WTC11 (cell line): ENCODE data around the gene PHACTR3. TPM values are rescaled to one million over a fixed set of nuclear protein-coding genes. Genes with fewer than 3 reads are reported as not detected.

Source experiments
- ATAC-seq: fragments of 200-7000 bp; cut with Tn5 transposase; 2 replicates; pipeline ENCODE4 v1.10.0; 2021; ENCODE audit warnings: mild to moderate bottlenecking, moderate library complexity
- CTCF ChIA-PET: fragments of 300-600 bp; sonication (Branson Sonifier 250); formaldehyde crosslinking; loops from one replicate; lab custom pipeline; 2021; ENCODE audit warnings: antibody characterized with exemption; lab: Charles Lee
- POLR2A ChIA-PET: fragments of 350-600 bp; sonication (Branson Sonifier 250); formaldehyde crosslinking; loops from one replicate; lab custom pipeline; 2021; ENCODE audit warnings: antibody characterized with exemption; lab: Charles Lee
- DNase-seq: peaks from one replicate; pipeline ENCODE4 v3.0.0; 2021; ENCODE audit warnings: low spot score
- H3K27ac Mint-ChIP-seq: 2 replicates; pipeline ENCODE4 v1.8.0; 2021; ENCODE audit warnings: mixed read lengths
- H3K27me3 Mint-ChIP-seq: 2 replicates; pipeline ENCODE4 v1.8.0; 2021; ENCODE audit warnings: low read depth, mild to moderate bottlenecking, moderate library complexity, mixed read lengths
- H3K36me3 Mint-ChIP-seq: 2 replicates; pipeline ENCODE4 v1.8.0; 2021; ENCODE audit warnings: mixed read lengths
- H3K4me1 Mint-ChIP-seq: 2 replicates; pipeline ENCODE4 v1.8.0; 2022; ENCODE audit warnings: mixed read lengths
- H3K4me3 Mint-ChIP-seq: 2 replicates; pipeline ENCODE4 v1.8.0; 2021; ENCODE audit warnings: mild to moderate bottlenecking, moderate library complexity, mixed read lengths
- H3K9me3 Mint-ChIP-seq: 2 replicates; pipeline ENCODE4 v1.8.0; 2021; ENCODE audit warnings: mixed read lengths
- CBFB ChIP-seq: sonication (generic); formaldehyde crosslinking; IDR thresholded peaks from 2 replicates; pipeline ENCODE4 v1.8.1; 2022; ENCODE audit warnings: mild to moderate bottlenecking, low read depth, missing genetic modification reagents
- CREB1 ChIP-seq: sonication (generic); formaldehyde crosslinking; IDR thresholded peaks from 2 replicates; pipeline ENCODE4 v1.8.0; 2023; ENCODE audit warnings: mild to moderate bottlenecking, missing genetic modification reagents
- HMGA2 ChIP-seq: fragments of 250-450 bp; sonication (Bioruptor Pico); IDR thresholded peaks from 2 replicates; pipeline ENCODE4 v1.4.0; 2021; ENCODE audit warnings: mild to moderate bottlenecking, moderate library complexity
- MXD4 ChIP-seq: fragments of 250-450 bp; sonication (Bioruptor Pico); IDR thresholded peaks from 2 replicates; pipeline ENCODE4 v1.8.0; 2021; ENCODE audit warnings: mild to moderate bottlenecking, moderate library complexity, borderline replicate concordance
- NFATC4 ChIP-seq: fragments of 250-450 bp; sonication (Bioruptor Pico); IDR thresholded peaks from 2 replicates; pipeline ENCODE4 v1.9.0; 2021; ENCODE audit warnings: mild to moderate bottlenecking
- NFE2L1 ChIP-seq: sonication (generic); formaldehyde crosslinking; IDR thresholded peaks from 2 replicates; pipeline ENCODE4 v1.8.1; 2023; ENCODE audit warnings: missing genetic modification reagents
- NR2C2 ChIP-seq: sonication (generic); formaldehyde crosslinking; IDR thresholded peaks from 2 replicates; pipeline ENCODE4 v1.8.0; 2022; ENCODE audit warnings: mild to moderate bottlenecking, missing genetic modification reagents
- PRRX2 ChIP-seq: fragments of 250-450 bp; sonication (Bioruptor Pico); IDR thresholded peaks from 2 replicates; pipeline ENCODE4 v1.8.0; 2021; ENCODE audit warnings: mild to moderate bottlenecking
- TEAD1 ChIP-seq: sonication (generic); formaldehyde crosslinking; IDR thresholded peaks from 2 replicates; pipeline ENCODE4 v1.8.0; 2022; ENCODE audit warnings: mild to moderate bottlenecking, missing genetic modification reagents
- ZNF232 ChIP-seq: sonication (generic); formaldehyde crosslinking; IDR thresholded peaks from 2 replicates; pipeline ENCODE4 v1.8.0; 2022; ENCODE audit warnings: mild to moderate bottlenecking, missing genetic modification reagents
- ZNF317 ChIP-seq: sonication (generic); formaldehyde crosslinking; IDR thresholded peaks from 2 replicates; pipeline ENCODE4 v1.8.1; 2023; ENCODE audit warnings: low read depth, mild to moderate bottlenecking, moderate library complexity, missing genetic modification reagents, borderline replicate concordance
- ZNF423 ChIP-seq: fragments of 250-450 bp; sonication (Bioruptor Pico); IDR thresholded peaks from 2 replicates; pipeline ENCODE4 v2.1.2; 2022; ENCODE audit warnings: mild to moderate bottlenecking, moderate library complexity
- total RNA-seq: library from RNA; stranded (reverse); gene quantifications from 3 replicates; pipeline ENCODE4 v1.2.3, GENCODE V29; 2021
- TF ChIP-seq, protein P1 (sequence below): fragments of 250-450 bp; sonication (Bioruptor Pico); IDR thresholded peaks from 2 replicates; pipeline ENCODE4 v1.9.0; 2021; ENCODE audit warnings: mild to moderate bottlenecking
- TF ChIP-seq, protein P2 (sequence below): fragments of 250-450 bp; sonication (Bioruptor Pico); IDR thresholded peaks from 2 replicates; pipeline ENCODE4 v1.8.0; 2021; ENCODE audit warnings: mild to moderate bottlenecking
- TF ChIP-seq, protein P3 (sequence below): sonication (generic); formaldehyde crosslinking; IDR thresholded peaks from 2 replicates; pipeline ENCODE4 v1.8.0; 2023; ENCODE audit warnings: missing genetic modification reagents
- TF ChIP-seq, protein P4 (sequence below): sonication (generic); formaldehyde crosslinking; IDR thresholded peaks from 2 replicates; pipeline ENCODE4 v1.8.1; 2023; ENCODE audit warnings: mild to moderate bottlenecking, missing genetic modification reagents
- TF ChIP-seq, protein P5 (sequence below): sonication (generic); formaldehyde crosslinking; IDR thresholded peaks from 2 replicates; pipeline ENCODE4 v1.8.1; 2023; ENCODE audit warnings: mild to moderate bottlenecking, missing genetic modification reagents
- TF ChIP-seq, protein P6 (sequence below): sonication (generic); formaldehyde crosslinking; IDR thresholded peaks from 2 replicates; pipeline ENCODE4 v1.8.1; 2022; ENCODE audit warnings: mild to moderate bottlenecking, moderate library complexity, missing genetic modification reagents
- TF ChIP-seq, protein P7 (sequence below): sonication (generic); formaldehyde crosslinking; conservative IDR thresholded peaks from 2 replicates; pipeline ENCODE4 v1.8.1; 2023; ENCODE audit warnings: mild to moderate bottlenecking, low read depth, missing genetic modification reagents, moderate library complexity
- TF ChIP-seq, protein P8 (sequence below): sonication (generic); formaldehyde crosslinking; IDR thresholded peaks from 2 replicates; pipeline ENCODE4 v1.8.1; 2023; ENCODE audit warnings: mild to moderate bottlenecking, missing genetic modification reagents, moderate library complexity
- TF ChIP-seq, protein P9 (sequence below): sonication (generic); formaldehyde crosslinking; IDR thresholded peaks from 2 replicates; pipeline ENCODE4 v1.8.1; 2022; ENCODE audit warnings: missing genetic modification reagents, borderline replicate concordance
- TF ChIP-seq, protein P10 (sequence below): fragments of 250-450 bp; sonication (Bioruptor Pico); conservative IDR thresholded peaks from 2 replicates; pipeline ENCODE4 v1.9.0; 2021; ENCODE audit warnings: mild to moderate bottlenecking

Gene PHACTR3
- total RNA-seq, 1 experiment from 2014 or later, result 0.28 TPM

DNA sequence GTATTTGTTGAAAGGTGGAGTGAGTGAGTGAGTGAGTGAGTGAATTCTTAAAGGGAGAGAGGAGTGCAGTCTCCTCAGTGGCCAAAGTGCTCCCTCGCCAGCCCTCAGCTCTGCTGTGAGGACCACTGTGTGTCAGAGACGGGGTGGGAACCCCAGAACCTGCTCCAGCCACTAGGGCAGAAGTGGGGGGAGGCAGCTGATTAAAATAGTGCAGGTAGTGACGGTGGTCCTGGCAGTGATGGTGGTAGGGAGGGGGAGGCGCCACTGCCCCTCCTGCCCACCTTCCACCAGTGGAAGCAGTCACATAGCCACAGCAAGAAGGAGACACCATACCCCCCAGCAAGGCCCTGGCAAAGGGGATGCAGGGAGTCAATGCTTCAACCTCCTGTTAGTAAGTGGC lies 133.5 kb downstream of the PHACTR3 start:
- ChIA-PET POLR2A (no interaction called here), CTCF (interaction anchor here (0.7 to 1.5 kb wide), 2 partner anchors 10 to 196 kb away, joined by 3 to 6 read pairs; no protein-coding TSS in a partner anchor)
- Mint-ChIP-seq H3K27me3 (peaks cover 25% of the 10 kb centered on the region), H3K36me3 (no peaks in the 10 kb centered on the region), H3K27ac (no peak overlapping the region), H3K4me3 (no peak overlapping the region), H3K9me3 (no peaks in the 10 kb centered on the region), H3K4me1 (no peaks in the 10 kb centered on the region; the same call in 1 of the 2 replicates)
- ATAC-seq, result no peak
- TF ChIP-seq, protein P1, sequence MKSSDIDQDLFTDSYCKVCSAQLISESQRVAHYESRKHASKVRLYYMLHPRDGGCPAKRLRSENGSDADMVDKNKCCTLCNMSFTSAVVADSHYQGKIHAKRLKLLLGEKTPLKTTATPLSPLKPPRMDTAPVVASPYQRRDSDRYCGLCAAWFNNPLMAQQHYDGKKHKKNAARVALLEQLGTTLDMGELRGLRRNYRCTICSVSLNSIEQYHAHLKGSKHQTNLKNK (CRISPR knock-in tag), result no peak
- TF ChIP-seq, protein P2, sequence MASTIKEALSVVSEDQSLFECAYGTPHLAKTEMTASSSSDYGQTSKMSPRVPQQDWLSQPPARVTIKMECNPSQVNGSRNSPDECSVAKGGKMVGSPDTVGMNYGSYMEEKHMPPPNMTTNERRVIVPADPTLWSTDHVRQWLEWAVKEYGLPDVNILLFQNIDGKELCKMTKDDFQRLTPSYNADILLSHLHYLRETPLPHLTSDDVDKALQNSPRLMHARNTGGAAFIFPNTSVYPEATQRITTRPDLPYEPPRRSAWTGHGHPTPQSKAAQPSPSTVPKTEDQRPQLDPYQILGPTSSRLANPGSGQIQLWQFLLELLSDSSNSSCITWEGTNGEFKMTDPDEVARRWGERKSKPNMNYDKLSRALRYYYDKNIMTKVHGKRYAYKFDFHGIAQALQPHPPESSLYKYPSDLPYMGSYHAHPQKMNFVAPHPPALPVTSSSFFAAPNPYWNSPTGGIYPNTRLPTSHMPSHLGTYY (CRISPR knock-in tag), result no peak
- TF ChIP-seq, protein P3, sequence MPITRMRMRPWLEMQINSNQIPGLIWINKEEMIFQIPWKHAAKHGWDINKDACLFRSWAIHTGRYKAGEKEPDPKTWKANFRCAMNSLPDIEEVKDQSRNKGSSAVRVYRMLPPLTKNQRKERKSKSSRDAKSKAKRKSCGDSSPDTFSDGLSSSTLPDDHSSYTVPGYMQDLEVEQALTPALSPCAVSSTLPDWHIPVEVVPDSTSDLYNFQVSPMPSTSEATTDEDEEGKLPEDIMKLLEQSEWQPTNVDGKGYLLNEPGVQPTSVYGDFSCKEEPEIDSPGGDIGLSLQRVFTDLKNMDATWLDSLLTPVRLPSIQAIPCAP (CRISPR knock-in tag), result no peak
- TF ChIP-seq, protein P4, sequence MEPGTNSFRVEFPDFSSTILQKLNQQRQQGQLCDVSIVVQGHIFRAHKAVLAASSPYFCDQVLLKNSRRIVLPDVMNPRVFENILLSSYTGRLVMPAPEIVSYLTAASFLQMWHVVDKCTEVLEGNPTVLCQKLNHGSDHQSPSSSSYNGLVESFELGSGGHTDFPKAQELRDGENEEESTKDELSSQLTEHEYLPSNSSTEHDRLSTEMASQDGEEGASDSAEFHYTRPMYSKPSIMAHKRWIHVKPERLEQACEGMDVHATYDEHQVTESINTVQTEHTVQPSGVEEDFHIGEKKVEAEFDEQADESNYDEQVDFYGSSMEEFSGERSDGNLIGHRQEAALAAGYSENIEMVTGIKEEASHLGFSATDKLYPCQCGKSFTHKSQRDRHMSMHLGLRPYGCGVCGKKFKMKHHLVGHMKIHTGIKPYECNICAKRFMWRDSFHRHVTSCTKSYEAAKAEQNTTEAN (CRISPR knock-in tag), result no peak
- TF ChIP-seq PRRX2 (CRISPR knock-in tag), result no peak
- TF ChIP-seq MXD4, result no peak
- TF ChIP-seq, protein P5, sequence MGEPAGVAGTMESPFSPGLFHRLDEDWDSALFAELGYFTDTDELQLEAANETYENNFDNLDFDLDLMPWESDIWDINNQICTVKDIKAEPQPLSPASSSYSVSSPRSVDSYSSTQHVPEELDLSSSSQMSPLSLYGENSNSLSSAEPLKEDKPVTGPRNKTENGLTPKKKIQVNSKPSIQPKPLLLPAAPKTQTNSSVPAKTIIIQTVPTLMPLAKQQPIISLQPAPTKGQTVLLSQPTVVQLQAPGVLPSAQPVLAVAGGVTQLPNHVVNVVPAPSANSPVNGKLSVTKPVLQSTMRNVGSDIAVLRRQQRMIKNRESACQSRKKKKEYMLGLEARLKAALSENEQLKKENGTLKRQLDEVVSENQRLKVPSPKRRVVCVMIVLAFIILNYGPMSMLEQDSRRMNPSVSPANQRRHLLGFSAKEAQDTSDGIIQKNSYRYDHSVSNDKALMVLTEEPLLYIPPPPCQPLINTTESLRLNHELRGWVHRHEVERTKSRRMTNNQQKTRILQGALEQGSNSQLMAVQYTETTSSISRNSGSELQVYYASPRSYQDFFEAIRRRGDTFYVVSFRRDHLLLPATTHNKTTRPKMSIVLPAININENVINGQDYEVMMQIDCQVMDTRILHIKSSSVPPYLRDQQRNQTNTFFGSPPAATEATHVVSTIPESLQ (CRISPR knock-in tag), result no peak
- no peak for TF ChIP-seq NFE2L1 (CRISPR knock-in tag)
- no peak for TF ChIP-seq TEAD1 (CRISPR knock-in tag)
- TF ChIP-seq, protein P6, sequence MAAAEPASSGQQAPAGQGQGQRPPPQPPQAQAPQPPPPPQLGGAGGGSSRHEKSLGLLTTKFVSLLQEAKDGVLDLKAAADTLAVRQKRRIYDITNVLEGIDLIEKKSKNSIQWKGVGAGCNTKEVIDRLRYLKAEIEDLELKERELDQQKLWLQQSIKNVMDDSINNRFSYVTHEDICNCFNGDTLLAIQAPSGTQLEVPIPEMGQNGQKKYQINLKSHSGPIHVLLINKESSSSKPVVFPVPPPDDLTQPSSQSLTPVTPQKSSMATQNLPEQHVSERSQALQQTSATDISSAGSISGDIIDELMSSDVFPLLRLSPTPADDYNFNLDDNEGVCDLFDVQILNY (CRISPR knock-in tag), result no peak
- no peak for TF ChIP-seq CBFB (CRISPR knock-in tag)
- TF ChIP-seq NR2C2 (CRISPR knock-in tag), result no peak
- TF ChIP-seq, protein P7, sequence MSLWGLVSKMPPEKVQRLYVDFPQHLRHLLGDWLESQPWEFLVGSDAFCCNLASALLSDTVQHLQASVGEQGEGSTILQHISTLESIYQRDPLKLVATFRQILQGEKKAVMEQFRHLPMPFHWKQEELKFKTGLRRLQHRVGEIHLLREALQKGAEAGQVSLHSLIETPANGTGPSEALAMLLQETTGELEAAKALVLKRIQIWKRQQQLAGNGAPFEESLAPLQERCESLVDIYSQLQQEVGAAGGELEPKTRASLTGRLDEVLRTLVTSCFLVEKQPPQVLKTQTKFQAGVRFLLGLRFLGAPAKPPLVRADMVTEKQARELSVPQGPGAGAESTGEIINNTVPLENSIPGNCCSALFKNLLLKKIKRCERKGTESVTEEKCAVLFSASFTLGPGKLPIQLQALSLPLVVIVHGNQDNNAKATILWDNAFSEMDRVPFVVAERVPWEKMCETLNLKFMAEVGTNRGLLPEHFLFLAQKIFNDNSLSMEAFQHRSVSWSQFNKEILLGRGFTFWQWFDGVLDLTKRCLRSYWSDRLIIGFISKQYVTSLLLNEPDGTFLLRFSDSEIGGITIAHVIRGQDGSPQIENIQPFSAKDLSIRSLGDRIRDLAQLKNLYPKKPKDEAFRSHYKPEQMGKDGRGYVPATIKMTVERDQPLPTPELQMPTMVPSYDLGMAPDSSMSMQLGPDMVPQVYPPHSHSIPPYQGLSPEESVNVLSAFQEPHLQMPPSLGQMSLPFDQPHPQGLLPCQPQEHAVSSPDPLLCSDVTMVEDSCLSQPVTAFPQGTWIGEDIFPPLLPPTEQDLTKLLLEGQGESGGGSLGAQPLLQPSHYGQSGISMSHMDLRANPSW, result no peak
- TF ChIP-seq NFATC4 (CRISPR knock-in tag), result no peak
- TF ChIP-seq, protein P8, sequence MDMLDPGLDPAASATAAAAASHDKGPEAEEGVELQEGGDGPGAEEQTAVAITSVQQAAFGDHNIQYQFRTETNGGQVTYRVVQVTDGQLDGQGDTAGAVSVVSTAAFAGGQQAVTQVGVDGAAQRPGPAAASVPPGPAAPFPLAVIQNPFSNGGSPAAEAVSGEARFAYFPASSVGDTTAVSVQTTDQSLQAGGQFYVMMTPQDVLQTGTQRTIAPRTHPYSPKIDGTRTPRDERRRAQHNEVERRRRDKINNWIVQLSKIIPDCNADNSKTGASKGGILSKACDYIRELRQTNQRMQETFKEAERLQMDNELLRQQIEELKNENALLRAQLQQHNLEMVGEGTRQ (CRISPR knock-in tag), result no peak
- no peak for DNase-seq

DNA sequence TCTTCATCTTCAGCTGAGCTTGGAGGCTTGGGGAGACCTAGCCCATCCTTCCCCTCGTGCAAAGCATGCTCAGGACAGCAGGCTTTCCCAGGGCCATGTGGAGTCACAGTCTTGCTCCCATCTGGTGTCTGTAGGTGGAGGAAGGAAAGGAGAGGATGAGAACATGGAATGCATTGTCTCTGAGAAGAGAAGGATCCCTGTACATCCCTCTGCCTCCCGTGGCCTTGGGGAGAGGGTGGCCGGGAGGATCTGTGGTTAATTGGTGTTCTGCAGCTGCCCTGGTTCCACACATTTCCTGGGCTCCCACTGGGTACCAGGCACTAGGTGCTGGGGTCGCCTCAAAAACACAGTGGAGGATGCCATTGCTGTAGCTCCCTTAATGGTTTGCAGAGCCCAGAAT lies 134.5 kb downstream of the PHACTR3 start:
- H3K4me1 Mint-ChIP-seq, result no peaks in the 10 kb centered on the region; the same call in 1 of the 2 replicates
- ChIA-PET CTCF (interaction anchor here (1.5 kb wide), 1 partner anchor 9 kb away, joined by 6 read pairs; no protein-coding TSS in a partner anchor), POLR2A (no interaction called here)
- H3K27me3 Mint-ChIP-seq, result peaks cover 25% of the 10 kb centered on the region
- H3K9me3 Mint-ChIP-seq, result no peaks in the 10 kb centered on the region
- H3K27ac Mint-ChIP-seq, result no peak overlapping the region
- no peak overlapping the region for H3K4me3 Mint-ChIP-seq
- DNase-seq, result no peak
- ATAC-seq, result no peak
- H3K36me3 Mint-ChIP-seq, result no peaks in the 10 kb centered on the region
- TF ChIP-seq ZNF423 (CRISPR knock-in tag), result no peak
- TF ChIP-seq, protein P9, sequence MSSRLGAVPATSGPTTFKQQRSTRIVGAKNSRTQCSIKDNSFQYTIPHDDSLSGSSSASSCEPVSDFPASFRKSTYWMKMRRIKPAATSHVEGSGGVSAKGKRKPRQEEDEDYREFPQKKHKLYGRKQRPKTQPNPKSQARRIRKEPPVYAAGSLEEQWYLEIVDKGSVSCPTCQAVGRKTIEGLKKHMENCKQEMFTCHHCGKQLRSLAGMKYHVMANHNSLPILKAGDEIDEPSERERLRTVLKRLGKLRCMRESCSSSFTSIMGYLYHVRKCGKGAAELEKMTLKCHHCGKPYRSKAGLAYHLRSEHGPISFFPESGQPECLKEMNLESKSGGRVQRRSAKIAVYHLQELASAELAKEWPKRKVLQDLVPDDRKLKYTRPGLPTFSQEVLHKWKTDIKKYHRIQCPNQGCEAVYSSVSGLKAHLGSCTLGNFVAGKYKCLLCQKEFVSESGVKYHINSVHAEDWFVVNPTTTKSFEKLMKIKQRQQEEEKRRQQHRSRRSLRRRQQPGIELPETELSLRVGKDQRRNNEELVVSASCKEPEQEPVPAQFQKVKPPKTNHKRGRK, result no peak
- no peak for TF ChIP-seq HMGA2 (CRISPR knock-in tag)
- TF ChIP-seq, protein P10, sequence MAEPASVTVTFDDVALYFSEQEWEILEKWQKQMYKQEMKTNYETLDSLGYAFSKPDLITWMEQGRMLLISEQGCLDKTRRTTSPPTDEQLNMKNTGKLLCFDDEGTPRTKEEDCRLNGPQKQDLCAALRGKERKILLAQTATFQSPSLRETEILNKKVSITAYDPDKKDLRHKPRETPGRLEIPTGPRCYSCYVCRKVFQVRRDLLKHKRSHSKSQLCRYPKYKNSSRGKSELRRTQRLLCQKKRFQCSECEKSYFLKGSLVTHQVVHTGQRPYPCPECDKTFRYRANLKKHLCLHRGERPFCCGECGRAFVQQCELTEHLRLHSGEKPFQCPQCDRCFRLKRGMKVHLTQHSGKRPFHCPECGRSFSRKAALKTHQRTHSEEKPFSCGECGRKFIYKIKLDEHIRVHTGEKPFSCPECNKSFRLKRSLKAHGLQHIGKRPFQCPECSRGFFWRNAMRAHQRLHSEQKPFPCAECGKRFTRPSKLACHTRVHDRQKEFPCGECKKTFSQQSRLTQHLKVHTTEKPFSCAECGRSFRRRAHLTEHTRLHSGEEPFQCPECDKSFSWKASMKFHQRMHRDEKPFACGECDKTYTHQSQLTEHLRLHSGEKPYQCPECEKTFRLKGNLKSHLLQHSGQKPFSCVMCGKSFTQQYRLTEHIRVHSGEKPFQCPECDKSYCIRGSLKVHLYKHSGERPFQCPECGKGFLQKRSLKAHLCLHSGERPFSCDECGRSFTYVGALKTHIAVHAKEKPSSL (CRISPR knock-in tag), result no peak
- TF ChIP-seq ZNF317 (CRISPR knock-in tag), result no peak
- TF ChIP-seq ZNF232 (CRISPR knock-in tag), result no peak
- no peak for TF ChIP-seq CREB1 (CRISPR knock-in tag)
